ENCODE results near the gene IVL.

- TF ChIP-seq CTCF (IDR thresholded peaks at IDR 0.05) = no peak
- no peak for TF ChIP-seq POLR2A (IDR thresholded peaks at IDR 0.05)
- TF ChIP-seq POLR2AphosphoS5 (IDR thresholded peaks at IDR 0.05; ENCODE audit: insufficient read depth in 1 of 2, low read depth in 1 of 2) = no peak
Measured at GRCh38 chr1:152946248-152946647, 37.9 kb downstream of the IVL start.

Measured in vagina (tissue), 2 donors.